ENCODE results near the gene ZNF567. TPM values are rescaled to one million over a fixed set of nuclear protein-coding genes. Genes with fewer than 3 reads are reported as not detected.

The ZNF567 gene
- 4.8 TPM for total RNA-seq (2013)
- polyA plus RNA-seq (1 to 10 TPM in 2 of 3 donors, under 1 TPM in 1; 0.84 to 1.7 (median 1.5) TPM), polyA minus RNA-seq (0.83 and 1.8 TPM in 2 replicates), total RNA-seq (1.9 to 7.5 (median 2.9) reads per million in 11 experiments)

GRCh38 chr19:36687214-36688056 lies at the start of gene ZNF567:
Gene ZNF567 (plus strand): TSS chr19:36687612. CDS start chr19:36694868, 7,256 bp downstream.
- Histone ChIP-seq H3K79me2 (ENCODE audit: insufficient read depth, low read length) (peaks cover 13% of the 10 kb centered on the region), H4K20me1 (ENCODE audit: insufficient read depth, low read length) (no peaks in the 10 kb centered on the region), H3K27ac (ENCODE audit: low read depth in 1 of 2, low read length in 2 of 2) (peak within 1 kb of the TSS; percentile 13 to 77), H3K9ac (ENCODE audit: insufficient read depth, low read length, poor library complexity, severe bottlenecking) (peak within 1 kb of the TSS; percentile 71), H3K36me3 (replicated peaks in 1 of 2; ENCODE audit: control insufficient read depth in 1 of 2, insufficient read depth in 2 of 2, low read length in 2 of 2) (peaks cover 19 to 49% of the 10 kb centered on the region in 2 donors), H3K4me1 (ENCODE audit: control insufficient read depth in 1 of 2, insufficient read depth in 2 of 2, low read length in 2 of 2) (peaks cover 15 to 23% of the 10 kb centered on the region in 2 donors), H2AFZ (ENCODE audit: insufficient read depth, low read depth, low read length, poor library complexity, severe bottlenecking) (peak within 1 kb of the TSS; percentile 90), H3K9me3 (replicated peaks in 1 of 2; ENCODE audit: control insufficient read depth in 1 of 2, insufficient read depth in 1 of 2, low read length in 2 of 2) (peaks cover 41 to 65% of the 10 kb centered on the region in 2 donors), H3K4me2 (replicated peaks; ENCODE audit: extremely low read depth, low read length, poor library complexity, severe bottlenecking) (peak within 1 kb of the TSS; percentile 88), H3K27me3 (ENCODE audit: control insufficient read depth in 2 of 2, insufficient read depth in 2 of 2, low read length in 2 of 2) (no peaks in the 10 kb centered on the region), H3K4me3 (replicated peaks in 1 of 3; ENCODE audit: low read depth in 2 of 3, low read length in 3 of 3) (peak within 1 kb of the TSS; percentile 35 to 92 (median 63))
- no peak for TF ChIP-seq CTCF (IDR thresholded peaks at IDR 0.05)
- WGBS (ENCODE audit: insufficient coverage) = under 1% methylated on average over 69 of the region's 69 CpGs
- peak within 1 kb of the TSS; percentile 66 to 90 (median 83) for H3K27ac Mint-ChIP-seq
- peaks cover 24% of the 10 kb centered on the region for H3K4me1 Mint-ChIP-seq
- peaks cover 30 to 69% (median 56%) of the 10 kb centered on the region in 7 donors for H3K9me3 Mint-ChIP-seq
- peaks cover 0 to 1% (median 0%) of the 10 kb centered on the region in 3 donors for H3K27me3 Mint-ChIP-seq (ENCODE audit: low read depth in 3 of 3)
- H3K36me3 Mint-ChIP-seq = peaks cover 39 to 50% of the 10 kb centered on the region in 2 donors
- DNase-seq = peak; percentile 88 to 90 (median 89)
- intact Hi-C loops (cut with micrococcal nuclease) = loop anchor here (5.0 to 10.0 kb wide), 7 partner anchors 85 to 777 kb away; partner anchors contain the start of genes ZNF345 (in 2 of the 2), OVOL3 (in 1 of the 2), POLR2I (in 1 of the 2) and TBCB (in 1 of the 2)
- peak within 1 kb of the TSS; percentile 96 to 99 for H3K4me3 Mint-ChIP-seq

- no peaks in the 10 kb centered on the region for H3K79me2 ChIP-seq (ENCODE audit: insufficient read depth, low read length)
- intact Hi-C loops (cut with micrococcal nuclease) = no loop called here
- no peak for DNase-seq
- no peak overlapping the region for H3K9ac ChIP-seq (ENCODE audit: insufficient read depth, low read length, poor library complexity, severe bottlenecking)
- H3K4me3 ChIP-seq (replicated peaks in 1 of 3; ENCODE audit: low read depth in 2 of 3, low read length in 3 of 3) = peak overlapping the region in 1 of 3 experiments; percentile 39
- H3K9me3 ChIP-seq (replicated peaks in 1 of 2; ENCODE audit: control insufficient read depth in 1 of 2, insufficient read depth in 1 of 2, low read length in 2 of 2) = peaks cover 63 to 98% of the 10 kb centered on the region in 2 donors
- no peak overlapping the region for H3K4me3 Mint-ChIP-seq
- H3K4me1 Mint-ChIP-seq = no peaks in the 10 kb centered on the region
- H3K27me3 Mint-ChIP-seq (ENCODE audit: low read depth in 3 of 3) = peaks cover 0 to 2% (median 0%) of the 10 kb centered on the region in 3 donors
- H3K9me3 Mint-ChIP-seq = peaks cover 44 to 91% (median 88%) of the 10 kb centered on the region in 7 donors
- H3K27me3 ChIP-seq (ENCODE audit: control insufficient read depth in 2 of 2, insufficient read depth in 2 of 2, low read length in 2 of 2) = no peaks in the 10 kb centered on the region
- no peaks in the 10 kb centered on the region for H4K20me1 ChIP-seq (ENCODE audit: insufficient read depth, low read length)
- no peak overlapping the region for H3K27ac ChIP-seq (ENCODE audit: low read depth in 1 of 2, low read length in 2 of 2)
- peaks cover 0 to 25% of the 10 kb centered on the region in 2 donors for H3K36me3 ChIP-seq (replicated peaks in 1 of 2; ENCODE audit: control insufficient read depth in 1 of 2, insufficient read depth in 2 of 2, low read length in 2 of 2)
- no CpG with 5 or more reads among the region's 5 CpGs for WGBS (ENCODE audit: insufficient coverage)
- no peak overlapping the region for H3K27ac Mint-ChIP-seq
- no peaks in the 10 kb centered on the region for H3K4me1 ChIP-seq (ENCODE audit: control insufficient read depth in 1 of 2, insufficient read depth in 2 of 2, low read length in 2 of 2)
- H3K36me3 Mint-ChIP-seq = peaks cover 4 to 9% of the 10 kb centered on the region in 2 donors
- H2AFZ ChIP-seq (ENCODE audit: insufficient read depth, low read depth, low read length, poor library complexity, severe bottlenecking) = no peak overlapping the region
- H3K4me2 ChIP-seq (replicated peaks; ENCODE audit: extremely low read depth, low read length, poor library complexity, severe bottlenecking) = no peak overlapping the region
- TF ChIP-seq CTCF (IDR thresholded peaks at IDR 0.05) = no peak
Observed at GRCh38 chr19:36638862-36639510, 48.4 kb upstream of the ZNF567 start.

Measured in CD14-positive monocyte (primary cell).